ENCODE measurements around the gene PLEKHH2. TPM values are rescaled to one million over a fixed set of nuclear protein-coding genes. Genes with fewer than 3 reads are reported as not detected.

PLEKHH2 gene
- total RNA-seq, 2 experiments from 2014 or later: 0.20 to 0.40 TPM

GRCh38 chr2:43791035-43791765, 154.1 kb downstream of the PLEKHH2 start:
- no peak overlapping the region for H3K4me3 Mint-ChIP-seq
- no peaks in the 10 kb centered on the region for H3K4me1 Mint-ChIP-seq
- no peaks in the 10 kb centered on the region for H3K9me3 Mint-ChIP-seq
- no peaks in the 10 kb centered on the region for H3K36me3 Mint-ChIP-seq (ENCODE audit: low read depth)
- H3K27me3 Mint-ChIP-seq: no peaks in the 10 kb centered on the region
- POLR2A ChIA-PET: no interaction called here
- CTCF ChIA-PET: no interaction called here
- DNase-seq: no peak
- H3K27ac Mint-ChIP-seq: no peak overlapping the region

GRCh38 chr2:43792653-43793052, 155.6 kb downstream of the PLEKHH2 start:
- ChIA-PET POLR2A (no interaction called here), CTCF (no interaction called here)
- H3K27me3 Mint-ChIP-seq: no peaks in the 10 kb centered on the region
- no peaks in the 10 kb centered on the region for H3K4me1 Mint-ChIP-seq
- no peaks in the 10 kb centered on the region for H3K9me3 Mint-ChIP-seq
- no peak overlapping the region for H3K4me3 Mint-ChIP-seq
- H3K27ac Mint-ChIP-seq: no peak overlapping the region
- no peaks in the 10 kb centered on the region for H3K36me3 Mint-ChIP-seq (ENCODE audit: low read depth)
- no peak for DNase-seq

GRCh38 chr2:43794956-43795355, 157.9 kb downstream of the PLEKHH2 start:
- Mint-ChIP-seq H3K9me3 (no peaks in the 10 kb centered on the region), H3K27ac (no peak overlapping the region), H3K4me1 (no peaks in the 10 kb centered on the region), H3K27me3 (no peaks in the 10 kb centered on the region), H3K4me3 (no peak overlapping the region), H3K36me3 (ENCODE audit: low read depth) (no peaks in the 10 kb centered on the region)
- POLR2A ChIA-PET: no interaction called here
- CTCF ChIA-PET: no interaction called here
- DNase-seq: no peak

- POLR2A ChIA-PET: no interaction called here
- H3K27me3 Mint-ChIP-seq: no peaks in the 10 kb centered on the region
- no peaks in the 10 kb centered on the region for H3K36me3 Mint-ChIP-seq (ENCODE audit: low read depth)
- no peak for DNase-seq
- no peaks in the 10 kb centered on the region for H3K9me3 Mint-ChIP-seq
- no peaks in the 10 kb centered on the region for H3K4me1 Mint-ChIP-seq
- no peak overlapping the region for H3K4me3 Mint-ChIP-seq
- CTCF ChIA-PET: interaction anchor here (0.6 to 0.7 kb wide), 2 partner anchors 174 to 197 kb away, joined by 3 read pairs; no protein-coding TSS in a partner anchor
- H3K27ac Mint-ChIP-seq: no peak overlapping the region
Observed at GRCh38 chr2:43796206-43796605, 159.1 kb downstream of the PLEKHH2 start.

GRCh38 chr2:43798300-43798699, 161.2 kb downstream of the PLEKHH2 start:
- DNase-seq: no peak
- Mint-ChIP-seq H3K4me3 (no peak overlapping the region), H3K9me3 (no peaks in the 10 kb centered on the region), H3K27me3 (no peaks in the 10 kb centered on the region), H3K4me1 (no peaks in the 10 kb centered on the region), H3K27ac (no peak overlapping the region), H3K36me3 (ENCODE audit: low read depth) (no peaks in the 10 kb centered on the region)
- ChIA-PET CTCF (no interaction called here), POLR2A (interaction anchor here (0.6 kb wide), 1 partner anchor 219 kb away, joined by 3 read pairs; no protein-coding TSS in a partner anchor)

GRCh38 chr2:43800894-43801293, 163.8 kb downstream of the PLEKHH2 start:
- Mint-ChIP-seq H3K4me1 (no peaks in the 10 kb centered on the region), H3K27me3 (no peaks in the 10 kb centered on the region), H3K36me3 (ENCODE audit: low read depth) (no peaks in the 10 kb centered on the region), H3K9me3 (no peaks in the 10 kb centered on the region), H3K4me3 (no peak overlapping the region), H3K27ac (no peak overlapping the region)
- DNase-seq: no peak
- CTCF ChIA-PET: no interaction called here
- POLR2A ChIA-PET: no interaction called here

- no peaks in the 10 kb centered on the region for H3K9me3 Mint-ChIP-seq
- no peaks in the 10 kb centered on the region for H3K27me3 Mint-ChIP-seq
- CTCF ChIA-PET: interaction anchor here (0.5 kb wide), 1 partner anchor 1715 kb away, joined by 3 read pairs; no protein-coding TSS in a partner anchor
- H3K4me1 Mint-ChIP-seq: no peaks in the 10 kb centered on the region
- H3K27ac Mint-ChIP-seq: no peak overlapping the region
- no peak overlapping the region for H3K4me3 Mint-ChIP-seq
- H3K36me3 Mint-ChIP-seq (ENCODE audit: low read depth): no peaks in the 10 kb centered on the region
- DNase-seq: no peak
- POLR2A ChIA-PET: no interaction called here
Observed at GRCh38 chr2:43802135-43802534, 165.1 kb downstream of the PLEKHH2 start.

GRCh38 chr2:43803113-43803512, 166.1 kb downstream of the PLEKHH2 start:
- Mint-ChIP-seq H3K4me3 (no peak overlapping the region), H3K9me3 (no peaks in the 10 kb centered on the region), H3K4me1 (no peaks in the 10 kb centered on the region), H3K36me3 (ENCODE audit: low read depth) (no peaks in the 10 kb centered on the region), H3K27me3 (no peaks in the 10 kb centered on the region), H3K27ac (no peak overlapping the region)
- ChIA-PET POLR2A (no interaction called here), CTCF (no interaction called here)
- no peak for DNase-seq

GRCh38 chr2:43806719-43807031, 169.6 kb downstream of the PLEKHH2 start:
- no peak for DNase-seq
- no peak overlapping the region for H3K4me3 Mint-ChIP-seq
- no peak overlapping the region for H3K27ac Mint-ChIP-seq
- H3K27me3 Mint-ChIP-seq: no peaks in the 10 kb centered on the region
- ChIA-PET CTCF (interaction anchor here (0.6 kb wide), 2 partner anchors 110 to 114 kb away, joined by 3 to 4 read pairs; no protein-coding TSS in a partner anchor), POLR2A (no interaction called here)
- no peaks in the 10 kb centered on the region for H3K4me1 Mint-ChIP-seq
- H3K36me3 Mint-ChIP-seq (ENCODE audit: low read depth): no peaks in the 10 kb centered on the region
- H3K9me3 Mint-ChIP-seq: no peaks in the 10 kb centered on the region

GRCh38 chr2:43810452-43810851, 173.4 kb downstream of the PLEKHH2 start:
- Mint-ChIP-seq H3K36me3 (ENCODE audit: low read depth) (no peaks in the 10 kb centered on the region), H3K27me3 (no peaks in the 10 kb centered on the region), H3K4me3 (no peak overlapping the region), H3K27ac (no peak overlapping the region), H3K4me1 (no peaks in the 10 kb centered on the region), H3K9me3 (no peaks in the 10 kb centered on the region)
- CTCF ChIA-PET: no interaction called here
- POLR2A ChIA-PET: no interaction called here
- DNase-seq: no peak

- ChIA-PET POLR2A (no interaction called here), CTCF (no interaction called here)
- no peak overlapping the region for H3K4me3 Mint-ChIP-seq
- H3K9me3 Mint-ChIP-seq: no peaks in the 10 kb centered on the region
- no peak for DNase-seq
- H3K4me1 Mint-ChIP-seq: no peaks in the 10 kb centered on the region
- H3K27me3 Mint-ChIP-seq: no peaks in the 10 kb centered on the region
- no peaks in the 10 kb centered on the region for H3K36me3 Mint-ChIP-seq (ENCODE audit: low read depth)
- no peak overlapping the region for H3K27ac Mint-ChIP-seq
Observed at GRCh38 chr2:43810888-43811287, 173.8 kb downstream of the PLEKHH2 start.

GRCh38 chr2:43812006-43812405, 174.9 kb downstream of the PLEKHH2 start:
- no peak for DNase-seq
- H3K36me3 Mint-ChIP-seq (ENCODE audit: low read depth): no peaks in the 10 kb centered on the region
- H3K27me3 Mint-ChIP-seq: no peaks in the 10 kb centered on the region
- H3K4me3 Mint-ChIP-seq: no peak overlapping the region
- H3K4me1 Mint-ChIP-seq: no peaks in the 10 kb centered on the region
- H3K9me3 Mint-ChIP-seq: no peaks in the 10 kb centered on the region
- H3K27ac Mint-ChIP-seq: no peak overlapping the region
- CTCF ChIA-PET: interaction anchor here (0.7 kb wide), 1 partner anchor 63 kb away, joined by 4 read pairs; no protein-coding TSS in a partner anchor
- POLR2A ChIA-PET: no interaction called here

- Mint-ChIP-seq H3K27ac (no peak overlapping the region), H3K27me3 (no peaks in the 10 kb centered on the region), H3K4me3 (no peak overlapping the region), H3K36me3 (ENCODE audit: low read depth) (no peaks in the 10 kb centered on the region), H3K4me1 (no peaks in the 10 kb centered on the region), H3K9me3 (no peaks in the 10 kb centered on the region)
- CTCF ChIA-PET: no interaction called here
- DNase-seq: no peak
- POLR2A ChIA-PET: no interaction called here
Observed at GRCh38 chr2:43812947-43813346, 175.9 kb downstream of the PLEKHH2 start.

GRCh38 chr2:43814711-43815110, 177.7 kb downstream of the PLEKHH2 start:
- no peak overlapping the region for H3K4me3 Mint-ChIP-seq
- no peaks in the 10 kb centered on the region for H3K36me3 Mint-ChIP-seq (ENCODE audit: low read depth)
- no peak overlapping the region for H3K27ac Mint-ChIP-seq
- no peaks in the 10 kb centered on the region for H3K4me1 Mint-ChIP-seq
- DNase-seq: no peak
- H3K9me3 Mint-ChIP-seq: no peaks in the 10 kb centered on the region
- POLR2A ChIA-PET: no interaction called here
- no peaks in the 10 kb centered on the region for H3K27me3 Mint-ChIP-seq
- CTCF ChIA-PET: no interaction called here
